Activated gamma-delta T cell treated with Interleukin-2 at 50 U/mL for 16 hours (primary cell): ENCODE measurements around the gene SRSF5.
"Not testable (repeated sequence)": the region's sequence is repeated elsewhere in the genome, so short reads cannot be mapped to it uniquely, and the experiment has no call there.

Source experiments
- DNase-seq: peaks from one replicate; pipeline ENCODE4 v3.0.0-alpha.2; 2020

The SRSF5 gene

GRCh38 chr14:69811227-69811867, 44.4 kb downstream of the SRSF5 start:
- no peak for DNase-seq

DNA sequence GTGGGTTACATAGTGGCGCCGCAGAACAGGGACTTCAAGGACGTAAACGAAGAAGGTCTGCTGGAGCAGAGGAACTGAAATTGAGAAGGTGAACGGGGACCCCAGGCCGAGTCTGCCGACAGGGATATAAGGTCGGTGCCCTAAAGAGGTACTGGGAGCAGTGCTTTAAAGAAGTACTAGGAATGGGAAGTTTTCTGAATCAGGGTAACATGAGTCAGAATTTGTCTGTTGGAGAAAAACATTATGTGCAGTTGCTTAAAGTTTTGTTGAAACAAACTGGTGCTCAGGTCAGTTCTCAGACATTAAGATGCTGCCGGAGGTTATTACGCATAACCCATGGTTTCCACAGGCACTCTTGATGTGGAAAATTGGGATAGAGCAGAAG, 44.9 kb downstream of the SRSF5 start:
- no peak for DNase-seq

GRCh38 chr14:69812711-69813110, 45.8 kb downstream of the SRSF5 start:
- no peak for DNase-seq

GRCh38 chr14:69813346-69813745, 46.4 kb downstream of the SRSF5 start:
- not testable (repeated sequence) for DNase-seq

- no peak for DNase-seq
These were observed 47.5 kb downstream of the SRSF5 start for GRCh38 chr14:69814397-69814796.

DNA sequence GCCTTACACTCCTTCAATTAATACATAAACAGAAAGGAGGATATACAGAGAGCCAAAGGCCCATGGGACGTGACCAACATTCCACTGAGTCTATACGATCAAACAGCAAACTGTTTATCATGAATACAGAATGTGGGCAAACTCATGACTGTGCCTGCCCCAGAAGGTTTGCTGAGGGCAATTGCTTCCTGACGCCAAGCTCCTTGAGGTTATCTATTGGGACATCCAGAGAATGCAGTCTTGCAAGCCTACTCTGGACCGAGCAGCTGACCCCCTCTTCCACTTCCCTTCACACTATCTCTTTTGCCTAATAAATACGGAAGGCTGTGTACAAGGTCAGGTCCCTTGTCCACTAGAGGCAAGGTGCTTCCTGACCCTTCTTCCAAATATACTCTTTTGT, 48.6 kb downstream of the SRSF5 start:
- DNase-seq, result no peak

DNA sequence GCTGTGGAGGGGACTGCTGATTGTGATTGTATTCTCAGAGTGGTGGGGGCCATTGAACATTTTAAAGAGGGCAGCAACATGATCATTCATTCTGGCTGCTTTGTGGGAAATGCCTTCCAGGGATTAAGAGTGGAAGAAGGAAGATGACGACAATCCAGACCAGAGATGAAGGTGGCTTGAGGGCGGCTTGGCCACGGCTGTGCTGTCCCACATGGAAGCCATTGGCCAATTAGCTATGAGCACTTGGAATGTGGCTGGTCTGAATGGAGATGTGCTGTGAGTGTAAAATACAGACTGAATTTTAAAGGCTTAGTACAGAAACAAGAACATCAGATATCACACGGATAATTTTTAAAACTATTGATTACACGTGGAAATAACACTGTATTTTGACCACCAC, 49.3 kb downstream of the SRSF5 start:
- no peak for DNase-seq

DNA sequence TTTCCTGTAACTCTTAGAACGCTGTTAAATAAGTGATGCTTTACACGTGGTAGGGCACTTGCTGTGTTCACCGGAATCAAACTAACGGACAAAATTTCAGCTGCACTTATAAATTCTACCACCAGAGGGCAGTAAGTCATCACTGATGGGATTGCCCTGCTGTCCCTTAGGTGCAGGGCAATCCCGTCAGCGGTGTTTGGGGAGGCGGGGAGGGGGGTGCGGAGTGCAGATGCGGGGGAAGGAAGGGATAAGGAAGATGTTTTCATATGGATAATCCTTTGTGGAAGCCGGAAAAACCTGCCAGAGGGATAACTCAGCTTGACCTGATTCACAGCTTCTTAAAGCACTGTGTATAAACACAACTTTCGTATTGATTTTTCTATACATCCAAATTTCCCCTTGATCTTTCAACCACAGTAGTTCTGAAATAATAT, 51.8 kb downstream of the SRSF5 start:
- peak; percentile 49 for DNase-seq

DNA sequence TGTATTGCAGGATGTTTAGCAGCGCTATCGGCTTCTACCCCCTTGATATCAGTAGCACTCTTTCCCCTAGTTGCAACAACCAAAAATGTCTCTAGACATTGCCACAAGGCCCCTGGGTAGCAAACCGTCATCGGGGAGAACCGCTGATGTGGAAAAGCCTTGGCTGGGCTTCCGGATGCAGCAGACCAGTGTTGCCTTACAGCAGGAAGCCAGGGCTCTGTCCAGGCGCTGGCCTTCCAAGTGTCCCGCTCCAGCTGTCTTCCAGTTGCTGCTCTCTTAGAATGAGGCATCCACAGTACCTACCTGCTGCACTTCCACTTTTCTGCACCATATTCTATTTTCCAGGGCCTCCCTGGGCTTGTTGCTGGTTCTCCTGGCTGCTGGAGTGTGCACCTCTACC, 52.7 kb downstream of the SRSF5 start:
- DNase-seq, result no peak

GRCh38 chr14:69820991-69821390, 54.0 kb downstream of the SRSF5 start:
- no peak for DNase-seq
